ENCODE results near the gene KLF7. TPM values are rescaled to one million over a fixed set of nuclear protein-coding genes. Genes with fewer than 3 reads are reported as not detected.

The KLF7 gene
- total and polyA plus RNA-seq, 9 of the 15 experiments (the other 6 are each of a cell fraction or from before 2014, with no cell fraction given) = 0.04 to 0.54 (median 0.07) TPM

- no peaks in the 10 kb centered on the region for H4K20me1 ChIP-seq (replicated peaks; ENCODE audit: control insufficient read depth, insufficient read depth, low read length)
- FAIRE-seq (no peak), ATAC-seq (no peak), DNase-seq (ENCODE audit: extremely low read depth in 1 of 4, low spot score in 3 of 4) (no peak)
- ChIA-PET POLR2A (no interaction called here), CTCF (ENCODE audit: low intra/inter-chr PET ratio) (no interaction called here)
- H3K79me2 ChIP-seq (ENCODE audit: control insufficient read depth, insufficient read depth, low read length) = no peaks in the 10 kb centered on the region
- WGBS (ENCODE audit: insufficient coverage, low coverage, missing lambda C conversion rate) = 24% methylated on average over 2 of the region's 2 CpGs
- BruUV-seq (replicated peaks) = no TSS peak
- H3K4me2 ChIP-seq (ENCODE audit: insufficient read depth, low read length) = no peak overlapping the region
- no peaks in the 10 kb centered on the region for H3K9me3 ChIP-seq (replicated peaks; ENCODE audit: control insufficient read depth, insufficient read depth, low read depth, low read length)
- H2AFZ ChIP-seq (ENCODE audit: low read depth, low read length) = no peak overlapping the region
- no peaks in the 10 kb centered on the region for H3K36me3 ChIP-seq (ENCODE audit: control insufficient read depth, insufficient read depth, low read length)
- H3K9me1 ChIP-seq (ENCODE audit: control insufficient read depth, insufficient read depth, low read length) = no peaks in the 10 kb centered on the region
- H3K9ac ChIP-seq (ENCODE audit: insufficient read depth in 1 of 2, low read depth in 2 of 2, low read length in 2 of 2) = no peak overlapping the region
- no peaks in the 10 kb centered on the region for H3K4me1 ChIP-seq (replicated peaks in 1 of 2; ENCODE audit: control insufficient read depth in 2 of 2, insufficient read depth in 2 of 2, low read length in 2 of 2)
- H3K27ac ChIP-seq (ENCODE audit: extremely low read depth, low read depth, low read length) = no peak overlapping the region
- H3K27me3 ChIP-seq (ENCODE audit: control insufficient read depth in 2 of 2, insufficient read depth in 2 of 2, low read length in 2 of 2) = peaks cover 0 to 4% of the 10 kb centered on the region in 2 experiments; a peak in 1 of 5 replicates
- TF ChIP-seq PHF20 (IDR thresholded peaks at IDR 0.05; ENCODE audit: partially characterized antibody) = no peak
- H3K4me3 ChIP-seq = no peak overlapping the region
- intact Hi-C loops (cut with micrococcal nuclease) = no loop called here
- in situ Hi-C loops (cut with MboI) = no loop called here
These were observed 49.6 kb upstream of the KLF7 start for GRCh38 chr2:207215308-207215707.

GRCh38 chr2:207214446-207214845 lies 48.7 kb upstream of the KLF7 start:
- no peak overlapping the region for H3K9ac ChIP-seq (ENCODE audit: insufficient read depth in 1 of 2, low read depth in 2 of 2, low read length in 2 of 2)
- no peaks in the 10 kb centered on the region for H3K9me1 ChIP-seq (ENCODE audit: control insufficient read depth, insufficient read depth, low read length)
- H4K20me1 ChIP-seq (replicated peaks; ENCODE audit: control insufficient read depth, insufficient read depth, low read length) = no peaks in the 10 kb centered on the region
- intact Hi-C loops (cut with micrococcal nuclease) = no loop called here
- no peaks in the 10 kb centered on the region for H3K36me3 ChIP-seq (ENCODE audit: control insufficient read depth, insufficient read depth, low read length)
- H3K27ac ChIP-seq (ENCODE audit: extremely low read depth, low read depth, low read length) = no peak overlapping the region
- WGBS (ENCODE audit: insufficient coverage, low coverage, missing lambda C conversion rate) = 0% methylated on average over 3 of the region's 3 CpGs
- H3K4me1 ChIP-seq (replicated peaks in 1 of 2; ENCODE audit: control insufficient read depth in 2 of 2, insufficient read depth in 2 of 2, low read length in 2 of 2) = no peaks in the 10 kb centered on the region
- H3K27me3 ChIP-seq (ENCODE audit: control insufficient read depth in 2 of 2, insufficient read depth in 2 of 2, low read length in 2 of 2) = no peaks in the 10 kb centered on the region
- H2AFZ ChIP-seq (ENCODE audit: low read depth, low read length) = no peak overlapping the region
- no peak overlapping the region for H3K4me3 ChIP-seq
- H3K4me2 ChIP-seq (ENCODE audit: insufficient read depth, low read length) = no peak overlapping the region
- POLR2A ChIA-PET = no interaction called here
- in situ Hi-C loops (cut with MboI) = no loop called here
- CTCF ChIA-PET (ENCODE audit: low intra/inter-chr PET ratio) = no interaction called here
- no peak for TF ChIP-seq ZNF41 (CRISPR knock-in tag; conservative IDR thresholded peaks at IDR 0.05)
- TF ChIP-seq ARHGAP35 (IDR thresholded peaks at IDR 0.05; ENCODE audit: partially characterized antibody) = no peak
- TF ChIP-seq USF2 (CRISPR knock-in tag; IDR thresholded peaks at IDR 0.05) = no peak
- TF ChIP-seq BRD4 (IDR thresholded peaks at IDR 0.05) = no peak
- no peak for TF ChIP-seq NELFE (IDR thresholded peaks at IDR 0.05; ENCODE audit: insufficient read depth, insufficient read length)
- no peak for TF ChIP-seq ZFPM2 (CRISPR knock-in tag; IDR thresholded peaks at IDR 0.05)
- no peak for TF ChIP-seq HIVEP1 (CRISPR knock-in tag; IDR thresholded peaks at IDR 0.05)
- ATAC-seq (no peak), FAIRE-seq (no peak), DNase-seq (ENCODE audit: extremely low read depth in 1 of 4, low spot score in 3 of 4) (no peak)
- BruUV-seq (replicated peaks) = no TSS peak
- no peaks in the 10 kb centered on the region for H3K9me3 ChIP-seq (replicated peaks; ENCODE audit: control insufficient read depth, insufficient read depth, low read depth, low read length)
- H3K79me2 ChIP-seq (ENCODE audit: control insufficient read depth, insufficient read depth, low read length) = no peaks in the 10 kb centered on the region
